Neural crest cell (in vitro differentiated cells): ENCODE measurements around the gene SDR9C7. TPM values are rescaled to one million over a fixed set of nuclear protein-coding genes. Genes with fewer than 3 reads are reported as not detected.
"Not testable (repeated sequence)": the region's sequence is repeated elsewhere in the genome, so short reads cannot be mapped to it uniquely, and the experiment has no call there.

Experiments used
- DNase-seq: peaks from one replicate; pipeline ENCODE4 v3.0.0; 2021; ENCODE audit warnings: low read depth, mixed read lengths, low spot score
- H3K27ac Mint-ChIP-seq: one replicate; pipeline ENCODE4 v1.8.0; 2021; ENCODE audit warnings: mild to moderate bottlenecking, mixed read lengths; ENCODE audit not compliant: unreplicated experiment
- H3K27me3 Mint-ChIP-seq: 2 replicates; pipeline ENCODE4 v1.8.0; 2021; ENCODE audit warnings: low read depth, mild to moderate bottlenecking, mixed read lengths
- H3K36me3 Mint-ChIP-seq: 2 replicates; pipeline ENCODE4 v1.8.0; 2021; ENCODE audit warnings: low read depth, mild to moderate bottlenecking, mixed read lengths
- H3K4me1 Mint-ChIP-seq: 2 replicates; pipeline ENCODE4 v1.8.0; 2021; ENCODE audit warnings: mixed read lengths
- H3K4me3 Mint-ChIP-seq: one replicate; pipeline ENCODE4 v1.8.0; 2021; ENCODE audit warnings: mild to moderate bottlenecking, mixed read lengths
- H3K9me3 Mint-ChIP-seq: 2 replicates; pipeline ENCODE4 v1.8.0; 2021; ENCODE audit warnings: mixed read lengths
- CTCF ChIP-seq: fragments of 200-600 bp; sonication (generic); conservative IDR thresholded peaks from 2 replicates; pipeline ENCODE4 v1.5.0; 2021; ENCODE audit warnings: antibody characterized with exemption, mild to moderate bottlenecking
- total RNA-seq: library from RNA; stranded (reverse); gene quantifications from 2 replicates; pipeline ENCODE4 v1.2.1, GENCODE V29; 2021

SDR9C7 gene
- total RNA-seq, 1 donor from 2014 or later, result not detected

DNA sequence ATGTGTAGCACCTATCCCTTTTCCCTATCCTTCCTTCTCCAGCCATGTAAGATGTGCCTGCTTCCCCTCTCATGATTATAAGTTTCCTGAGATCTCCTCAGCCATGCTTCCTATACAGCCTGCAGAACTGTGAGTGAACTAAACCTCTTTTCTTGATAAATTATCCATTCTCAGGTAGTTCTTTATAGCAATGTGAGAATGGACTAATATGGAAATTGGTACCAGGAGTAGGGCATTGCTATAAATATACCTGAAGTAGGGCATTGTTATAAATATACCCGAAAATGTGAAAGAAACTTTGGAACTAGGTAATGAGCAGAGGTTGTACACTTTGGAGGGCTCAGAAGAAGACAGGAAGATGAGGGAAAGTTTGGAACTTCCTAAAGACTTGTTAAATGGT, 48.9 kb downstream of the SDR9C7 start:
- no peak for DNase-seq
- H3K27me3 Mint-ChIP-seq, result peaks cover 10% of the 10 kb centered on the region
- H3K4me3 Mint-ChIP-seq, result no peak overlapping the region
- no peak for TF ChIP-seq CTCF
- H3K27ac Mint-ChIP-seq, result no peak overlapping the region
- H3K36me3 Mint-ChIP-seq, result peaks cover 18% of the 10 kb centered on the region
- no peaks in the 10 kb centered on the region for H3K4me1 Mint-ChIP-seq
- H3K9me3 Mint-ChIP-seq, result peaks cover 36% of the 10 kb centered on the region

DNA sequence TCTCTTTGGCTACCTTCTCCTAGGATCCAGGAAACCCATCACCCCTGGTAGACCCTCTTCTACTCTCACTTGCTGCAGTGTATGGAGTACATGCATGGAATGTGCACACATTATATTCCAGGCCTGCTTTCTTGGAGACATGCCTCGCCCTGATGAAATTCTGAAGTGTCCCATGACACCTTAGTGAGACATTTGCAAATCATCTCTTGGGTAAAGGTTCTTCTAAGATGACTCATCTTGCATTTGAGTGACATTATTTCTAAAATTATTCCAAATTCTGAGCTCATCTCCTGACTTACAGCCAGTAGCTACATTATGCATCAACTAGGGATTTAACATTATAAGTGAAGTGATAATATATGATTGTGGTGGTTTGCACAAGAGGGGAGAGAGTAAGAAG, 49.8 kb downstream of the SDR9C7 start:
- no peak for TF ChIP-seq CTCF
- Mint-ChIP-seq H3K27ac (no peak overlapping the region), H3K4me3 (no peak overlapping the region), H3K4me1 (no peaks in the 10 kb centered on the region), H3K36me3 (peaks cover 17% of the 10 kb centered on the region), H3K9me3 (peaks cover 38% of the 10 kb centered on the region), H3K27me3 (peaks cover 8% of the 10 kb centered on the region)
- no peak for DNase-seq

DNA sequence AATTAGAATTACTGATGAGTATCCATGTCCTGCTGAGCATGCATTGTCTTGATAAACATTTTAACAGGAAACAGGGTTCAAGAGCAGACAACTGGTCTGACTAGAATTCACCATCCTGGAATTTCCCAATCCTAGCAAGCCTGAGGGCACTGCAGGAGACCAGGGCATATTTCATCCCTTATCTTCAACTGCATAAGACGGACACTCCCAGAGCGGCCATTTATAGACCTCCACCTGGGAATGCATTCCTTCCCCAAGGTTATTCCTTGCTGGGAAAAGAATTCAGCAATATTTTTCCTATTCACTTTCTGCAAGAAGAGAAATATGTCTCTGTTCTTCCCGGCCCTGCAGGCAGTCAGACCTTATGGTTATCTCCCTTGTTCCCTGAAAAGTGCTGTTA, 51.8 kb downstream of the SDR9C7 start:
- not testable (repeated sequence) for H3K4me3 Mint-ChIP-seq, DNase-seq, H3K4me1 Mint-ChIP-seq, H3K27ac Mint-ChIP-seq, H3K27me3 Mint-ChIP-seq
- H3K36me3 Mint-ChIP-seq, result peaks cover 12% of the 10 kb centered on the region
- peaks cover 34% of the 10 kb centered on the region for H3K9me3 Mint-ChIP-seq

DNA sequence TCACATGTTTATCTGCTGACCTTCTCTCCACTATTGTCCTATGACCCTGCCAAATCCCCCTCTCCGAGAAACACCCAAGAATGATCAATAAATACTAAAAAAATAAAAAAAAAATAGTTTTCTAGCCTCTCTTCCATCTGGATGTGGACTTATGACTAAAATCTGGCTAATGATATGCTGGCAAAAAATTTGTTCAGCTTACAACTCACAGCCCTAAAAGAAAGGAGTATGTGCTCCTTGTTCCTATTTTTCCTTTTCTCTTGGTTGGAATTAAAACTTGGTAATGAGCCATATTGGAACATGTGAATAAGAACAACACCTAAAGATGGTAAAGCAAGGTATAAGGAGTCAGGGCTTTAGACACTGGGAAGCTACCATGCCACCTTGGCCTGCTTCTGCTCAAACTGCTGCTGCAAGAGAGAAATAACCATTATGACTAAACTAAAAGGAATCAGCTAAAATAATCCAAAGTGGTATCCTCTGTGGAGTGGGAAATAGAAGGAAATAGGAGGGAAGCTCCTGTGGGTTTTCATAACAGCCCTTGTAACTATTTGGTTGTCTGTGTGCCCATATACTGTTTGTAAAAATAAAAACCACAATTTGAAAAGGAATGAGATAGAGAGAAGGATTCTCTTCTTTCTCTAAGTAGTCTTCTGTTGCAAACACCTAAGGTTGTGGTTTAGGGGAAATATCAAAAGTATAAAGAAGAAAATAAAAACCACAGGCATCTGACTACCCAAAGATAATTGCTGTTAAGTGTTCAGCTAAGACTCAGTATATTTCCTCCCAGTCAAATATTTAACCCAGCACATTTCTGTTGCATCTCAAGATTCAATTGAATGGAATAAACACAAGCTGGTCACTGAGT, 53.8 kb downstream of the SDR9C7 start:
- peaks cover 26% of the 10 kb centered on the region for H3K9me3 Mint-ChIP-seq
- no peak overlapping the region for H3K27ac Mint-ChIP-seq
- H3K4me1 Mint-ChIP-seq, result no peaks in the 10 kb centered on the region
- TF ChIP-seq CTCF, result no peak
- DNase-seq, result no peak
- H3K4me3 Mint-ChIP-seq, result no peak overlapping the region
- H3K27me3 Mint-ChIP-seq, result peaks cover 16% of the 10 kb centered on the region
- H3K36me3 Mint-ChIP-seq, result peaks cover 6% of the 10 kb centered on the region

DNA sequence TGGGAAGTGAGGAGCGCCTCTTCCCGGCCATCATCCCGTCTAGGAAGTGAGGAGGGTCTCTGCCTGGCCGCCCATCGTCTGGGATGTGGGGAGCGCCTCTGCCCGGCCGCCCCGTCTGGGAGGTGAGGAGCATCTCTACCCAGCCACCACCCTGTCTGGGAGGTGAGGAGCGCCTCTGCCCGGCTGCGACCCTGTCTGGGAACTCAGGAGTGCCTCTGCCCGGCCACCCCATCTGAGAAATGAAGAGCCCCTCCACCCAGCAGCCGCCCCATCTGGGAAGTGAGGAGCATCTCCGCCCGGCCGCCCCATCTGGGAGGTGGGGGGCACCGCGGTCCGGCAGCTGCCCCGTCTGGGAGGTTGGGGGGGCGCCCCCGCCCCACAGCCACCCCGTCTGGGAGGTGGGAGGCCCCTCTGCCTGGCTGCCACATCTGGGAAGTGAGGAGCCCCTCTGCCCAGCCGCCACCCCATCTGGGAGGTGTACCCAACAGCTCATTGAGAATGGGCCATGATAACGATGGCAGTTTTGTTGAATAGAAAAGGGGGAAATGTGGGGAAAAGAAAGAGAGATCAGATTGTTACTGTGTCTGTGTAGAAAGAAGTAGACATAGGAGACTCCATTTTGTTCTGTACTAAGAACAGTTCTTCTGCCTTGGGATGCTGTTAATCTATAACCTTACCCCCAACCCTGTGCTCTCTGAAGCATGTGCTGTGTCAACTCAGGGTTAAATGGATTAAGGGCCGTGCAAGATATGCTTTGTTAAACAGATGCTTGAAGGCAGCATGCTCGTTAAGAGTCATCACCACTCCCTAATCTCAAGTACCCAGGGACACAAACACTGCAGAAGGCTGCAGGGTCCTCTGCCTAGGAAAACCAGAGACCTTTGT, 54.7 kb downstream of the SDR9C7 start:
- H3K36me3 Mint-ChIP-seq, DNase-seq, H3K27ac Mint-ChIP-seq, H3K4me3 Mint-ChIP-seq, H3K4me1 Mint-ChIP-seq: not testable (repeated sequence)
- H3K9me3 Mint-ChIP-seq, result peaks cover 18% of the 10 kb centered on the region
- H3K27me3 Mint-ChIP-seq, result peaks cover 16% of the 10 kb centered on the region

DNA sequence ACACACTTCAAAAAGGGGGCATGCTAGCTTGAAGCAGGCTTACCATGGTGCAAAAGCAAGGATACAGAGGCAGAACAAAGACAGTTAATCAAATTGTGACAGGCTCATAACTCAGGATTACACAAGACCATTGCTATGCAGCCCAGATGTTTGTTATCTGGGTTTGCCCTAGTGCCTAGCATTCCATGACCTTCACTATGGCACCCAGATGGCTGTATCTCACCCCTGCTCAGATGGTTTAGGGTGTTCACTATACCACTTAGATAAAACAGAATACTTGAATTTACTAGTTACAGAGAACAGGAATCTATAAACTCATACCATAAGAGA, 56.2 kb downstream of the SDR9C7 start:
- Mint-ChIP-seq H3K27ac (no peak overlapping the region), H3K36me3 (no peaks in the 10 kb centered on the region), H3K4me1 (no peaks in the 10 kb centered on the region)

More for the DNA sequence above, 56.2 kb downstream of the SDR9C7 start:
- DNase-seq, result no peak
- TF ChIP-seq CTCF, result no peak
- Mint-ChIP-seq H3K9me3 (peaks cover 11% of the 10 kb centered on the region), H3K27me3 (peaks cover 13% of the 10 kb centered on the region), H3K4me3 (no peak overlapping the region)
